ENCODE data around the gene PCNX3.

The PCNX3 gene

DNA sequence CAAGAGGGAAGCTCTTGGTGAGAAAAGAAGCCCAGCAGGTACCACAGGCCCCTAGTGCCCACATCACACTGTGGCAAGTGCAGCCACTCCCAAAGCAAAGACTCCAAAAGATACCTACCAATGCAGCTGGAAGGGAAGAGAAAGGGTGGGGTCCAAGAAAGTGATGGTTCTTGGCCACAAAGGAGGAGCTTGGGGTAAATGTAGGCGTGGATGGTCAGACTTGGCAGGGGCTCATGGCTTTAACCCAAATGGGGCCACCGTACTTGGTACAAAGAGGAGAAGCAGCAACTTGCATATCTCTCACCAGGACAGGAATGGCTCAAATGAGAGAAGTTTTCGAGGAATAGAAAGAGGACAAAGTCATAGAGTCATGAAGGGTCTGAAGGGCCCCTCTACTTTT, 6.3 kb upstream of the PCNX3 start:
- Histone ChIP-seq H3K4me2 (ENCODE audit: insufficient read depth, low read length) (no peak overlapping the region), H3K36me3 (ENCODE audit: insufficient read depth, low read length) (peaks cover 81% of the 10 kb centered on the region), H3K27ac (ENCODE audit: low read length) (no peak overlapping the region), H3K9ac (ENCODE audit: low read depth, low read length) (no peak overlapping the region), H3K9me3 (ENCODE audit: insufficient read depth, low read length, severe bottlenecking) (no peaks in the 10 kb centered on the region), H3K4me3 (ENCODE audit: low read depth in 1 of 2, low read length in 2 of 2) (no peak overlapping the region), H3K27me3 (ENCODE audit: insufficient read depth, low read length, poor library complexity) (no peaks in the 10 kb centered on the region), H3K79me2 (ENCODE audit: insufficient read depth, low read length) (peaks cover 52% of the 10 kb centered on the region), H4K20me1 (ENCODE audit: insufficient read depth, low read length) (peaks cover 20% of the 10 kb centered on the region), H2AFZ (ENCODE audit: low read depth, low read length) (no peak overlapping the region), H3K4me1 (ENCODE audit: insufficient read depth, low read length) (peaks cover 34% of the 10 kb centered on the region)
- ATAC-seq (ENCODE audit: insufficient read depth, low read depth) (no peak), DNase-seq (no peak)
- TF ChIP-seq, protein P1, sequence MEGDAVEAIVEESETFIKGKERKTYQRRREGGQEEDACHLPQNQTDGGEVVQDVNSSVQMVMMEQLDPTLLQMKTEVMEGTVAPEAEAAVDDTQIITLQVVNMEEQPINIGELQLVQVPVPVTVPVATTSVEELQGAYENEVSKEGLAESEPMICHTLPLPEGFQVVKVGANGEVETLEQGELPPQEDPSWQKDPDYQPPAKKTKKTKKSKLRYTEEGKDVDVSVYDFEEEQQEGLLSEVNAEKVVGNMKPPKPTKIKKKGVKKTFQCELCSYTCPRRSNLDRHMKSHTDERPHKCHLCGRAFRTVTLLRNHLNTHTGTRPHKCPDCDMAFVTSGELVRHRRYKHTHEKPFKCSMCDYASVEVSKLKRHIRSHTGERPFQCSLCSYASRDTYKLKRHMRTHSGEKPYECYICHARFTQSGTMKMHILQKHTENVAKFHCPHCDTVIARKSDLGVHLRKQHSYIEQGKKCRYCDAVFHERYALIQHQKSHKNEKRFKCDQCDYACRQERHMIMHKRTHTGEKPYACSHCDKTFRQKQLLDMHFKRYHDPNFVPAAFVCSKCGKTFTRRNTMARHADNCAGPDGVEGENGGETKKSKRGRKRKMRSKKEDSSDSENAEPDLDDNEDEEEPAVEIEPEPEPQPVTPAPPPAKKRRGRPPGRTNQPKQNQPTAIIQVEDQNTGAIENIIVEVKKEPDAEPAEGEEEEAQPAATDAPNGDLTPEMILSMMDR (IDR thresholded peaks at IDR 0.05; ENCODE audit: borderline replicate concordance, extremely low read depth, low read length, poor library complexity, severe bottlenecking) = no peak
- TF ChIP-seq EZH2 (IDR thresholded peaks at IDR 0.05; ENCODE audit: borderline replicate concordance, low read depth, low read length, severe bottlenecking) = no peak

DNA sequence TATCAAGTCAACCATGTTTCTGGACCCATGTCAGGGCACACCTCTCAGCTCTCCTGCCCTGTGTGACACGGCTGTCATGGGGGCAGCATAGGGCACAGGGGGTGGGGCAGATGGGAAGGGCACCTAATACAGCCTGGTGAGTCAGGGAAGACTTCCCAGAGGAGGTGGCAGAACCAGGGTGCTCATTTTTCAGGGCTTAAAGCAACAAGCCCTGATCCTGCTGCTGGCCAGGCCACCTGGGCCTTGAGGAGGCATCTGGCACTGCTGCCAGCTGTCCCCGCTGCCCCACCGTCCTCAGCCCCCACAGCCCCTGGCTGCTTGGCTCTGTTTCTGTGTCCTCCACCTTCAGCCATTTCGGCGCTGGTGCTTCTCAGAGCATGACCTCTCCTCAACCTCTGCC, 5.9 kb upstream of the PCNX3 start:
- H3K4me1 ChIP-seq (ENCODE audit: insufficient read depth, low read length) = peaks cover 34% of the 10 kb centered on the region
- ATAC-seq (ENCODE audit: insufficient read depth, low read depth) (no peak), DNase-seq (no peak)
- peak overlapping the region; percentile 19; the same call in 1 of the 2 replicates for H3K4me2 ChIP-seq (ENCODE audit: insufficient read depth, low read length)
- no peaks in the 10 kb centered on the region for H3K27me3 ChIP-seq (ENCODE audit: insufficient read depth, low read length, poor library complexity)
- H4K20me1 ChIP-seq (ENCODE audit: insufficient read depth, low read length) = peaks cover 20% of the 10 kb centered on the region
- H3K79me2 ChIP-seq (ENCODE audit: insufficient read depth, low read length) = peaks cover 56% of the 10 kb centered on the region
- no peak overlapping the region for H3K4me3 ChIP-seq (ENCODE audit: low read depth in 1 of 2, low read length in 2 of 2)
- H2AFZ ChIP-seq (ENCODE audit: low read depth, low read length) = no peak overlapping the region
- no peak overlapping the region for H3K27ac ChIP-seq (ENCODE audit: low read length)
- TF ChIP-seq, protein P1 (IDR thresholded peaks at IDR 0.05; ENCODE audit: borderline replicate concordance, extremely low read depth, low read length, poor library complexity, severe bottlenecking) = no peak
- no peak for TF ChIP-seq EZH2 (IDR thresholded peaks at IDR 0.05; ENCODE audit: borderline replicate concordance, low read depth, low read length, severe bottlenecking)
- H3K36me3 ChIP-seq (ENCODE audit: insufficient read depth, low read length) = peaks cover 77% of the 10 kb centered on the region
- no peaks in the 10 kb centered on the region for H3K9me3 ChIP-seq (ENCODE audit: insufficient read depth, low read length, severe bottlenecking)
- H3K9ac ChIP-seq (ENCODE audit: low read depth, low read length) = no peak overlapping the region

DNA sequence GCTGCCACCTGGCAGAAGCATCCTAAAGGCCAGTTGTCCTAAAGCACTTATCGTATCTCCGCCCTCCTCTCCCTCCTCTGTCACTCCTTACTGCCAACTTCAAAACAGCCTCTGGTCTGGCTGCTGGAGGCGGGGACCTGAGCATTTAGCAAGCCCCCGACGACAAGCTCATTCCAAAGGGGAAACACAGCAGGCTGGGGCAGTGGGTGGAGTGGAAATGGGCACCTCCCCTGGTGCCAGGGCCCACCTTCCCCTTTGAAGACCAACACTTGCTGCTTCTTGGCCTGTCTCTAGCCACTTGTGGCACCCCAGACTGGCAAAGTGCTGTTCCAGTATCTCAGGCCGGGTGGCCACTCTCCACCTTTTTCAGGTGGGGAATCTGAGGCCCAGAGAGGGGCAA, 5.2 kb upstream of the PCNX3 start:
- TF ChIP-seq, protein P1 (IDR thresholded peaks at IDR 0.05; ENCODE audit: borderline replicate concordance, extremely low read depth, low read length, poor library complexity, severe bottlenecking) = no peak
- TF ChIP-seq EZH2 (IDR thresholded peaks at IDR 0.05; ENCODE audit: borderline replicate concordance, low read depth, low read length, severe bottlenecking) = no peak
- H3K27ac ChIP-seq (ENCODE audit: low read length) = no peak overlapping the region
- H3K27me3 ChIP-seq (ENCODE audit: insufficient read depth, low read length, poor library complexity) = no peaks in the 10 kb centered on the region

More for the DNA sequence above, 5.2 kb upstream of the PCNX3 start:
- H3K9ac ChIP-seq (ENCODE audit: low read depth, low read length) = no peak overlapping the region
- H4K20me1 ChIP-seq (ENCODE audit: insufficient read depth, low read length) = peaks cover 20% of the 10 kb centered on the region
- DNase-seq = no peak
- peaks cover 36% of the 10 kb centered on the region for H3K4me1 ChIP-seq (ENCODE audit: insufficient read depth, low read length)
- no peak for ATAC-seq (ENCODE audit: insufficient read depth, low read depth)
- peaks cover 70% of the 10 kb centered on the region for H3K36me3 ChIP-seq (ENCODE audit: insufficient read depth, low read length)
- no peak overlapping the region for H3K4me3 ChIP-seq (ENCODE audit: low read depth in 1 of 2, low read length in 2 of 2)
- peak overlapping the region; percentile 86 for H3K4me2 ChIP-seq (ENCODE audit: insufficient read depth, low read length)
- H2AFZ ChIP-seq (ENCODE audit: low read depth, low read length) = no peak overlapping the region
- peaks cover 60% of the 10 kb centered on the region for H3K79me2 ChIP-seq (ENCODE audit: insufficient read depth, low read length)
- no peaks in the 10 kb centered on the region for H3K9me3 ChIP-seq (ENCODE audit: insufficient read depth, low read length, severe bottlenecking)
